PC-9 (cell line): ENCODE results near the gene STOML1.

Experiments used
- CTCF ChIP-seq: fragments of 200-600 bp; sonication (generic); conservative IDR thresholded peaks from 2 replicates; pipeline ENCODE4 v1.6.1; 2017; ENCODE audit warnings: mixed run types, antibody characterized with exemption, mild to moderate bottlenecking, moderate library complexity
- EZH2 ChIP-seq: fragments of 200-600 bp; sonication (generic); IDR thresholded peaks from 2 replicates; pipeline ENCODE4 v1.8.0; 2017; ENCODE audit warnings: antibody characterized with exemption, low read depth

- TF ChIP-seq CTCF, result no peak
- TF ChIP-seq EZH2, result no peak
Measured at GRCh38 chr15:73985101-73985873, 6.8 kb downstream of the STOML1 start.
